ENCODE results near the gene RALGAPA2.

- TF ChIP-seq POLR2A (IDR thresholded peaks at IDR 0.05; ENCODE audit: low read length) = no peak
- TF ChIP-seq GATA1 (IDR thresholded peaks at IDR 0.05; ENCODE audit: low read depth, low read length) = no peak
Observed at GRCh38 chr20:20409331-20409730, 303.1 kb downstream of the RALGAPA2 start.
